K562 (cell line): ENCODE measurements around the gene ELMO1. TPM values are rescaled to one million over a fixed set of nuclear protein-coding genes. Genes with fewer than 3 reads are reported as not detected.

Experiments
- ATAC-seq: fragments of 200-7000 bp; cut with Tn5 transposase; 3 replicates; pipeline ENCODE4 v1.9.1; 2020; ENCODE audit warnings: moderate library complexity
- BruUV-seq: library from RNA; stranded (reverse); fragments of 400-500 nt; replicated peaks from 2 replicates; lab custom pipeline; 2021; lab: Mats Ljungman, UMichigan
- CTCF ChIA-PET: fragments of 300-600 bp; formaldehyde crosslinking; extraction: SDS; loops from one replicate; lab custom pipeline; 2021; ENCODE audit warnings: low intra/inter-chr PET ratio; lab: Yijun Ruan, JAX
- POLR2A ChIA-PET: fragments of 300-600, 350-650 bp; sonication (Branson Sonifier 250); formaldehyde crosslinking; extraction: SDS; loops from one replicate; lab custom pipeline; 2021; ENCODE audit warnings: antibody characterized with exemption, inconsistent platforms; lab: Yijun Ruan, JAX
- DNase-seq, 4 experiments: peaks; one replicate each; pipeline versions ENCODE4 v3.0.0 to v3.0.0-alpha.2; 2011 to 2018; ENCODE audit warnings: low spot score in 3 of 4, mixed read lengths in 3 of 4; ENCODE audit errors: extremely low read depth in 1 of 4
- FAIRE-seq: peaks from 2 replicates; lab custom pipeline; 2011; peaks lifted over from hg19 to GRCh38; lab: Jason Lieb, UNC
- H2AFZ ChIP-seq: 2 replicates; pipeline ENCODE4 v1.6.0; 2011; ENCODE audit warnings: low read depth, low read length, control low read depth, inconsistent platforms
- H3K27ac ChIP-seq: fragments of 200-600 bp; 3 replicates; pipeline ENCODE4 v1.8.0; 2011; ENCODE audit warnings: low read depth, mild to moderate bottlenecking, control low read depth, inconsistent platforms, low read length, moderate library complexity, mixed read lengths; ENCODE audit errors: extremely low read depth
- H3K27me3 ChIP-seq, 2 experiments: fragments of 300-600 bp in 1 of 2; 2 replicates in 1 of 2; 3 replicates in 1 of 2; pipeline versions ENCODE4 v1.6.0 to v1.8.0; 2011; ENCODE audit warnings: inconsistent platforms in 2 of 2, low read length in 2 of 2, mild to moderate bottlenecking in 1 of 2, mixed read lengths in 1 of 2, moderate library complexity in 1 of 2; ENCODE audit not compliant: control insufficient read depth in 2 of 2, insufficient read depth in 2 of 2
- H3K36me3 ChIP-seq: fragments of 300-600 bp; 3 replicates; pipeline ENCODE4 v1.8.0; 2011; ENCODE audit warnings: mild to moderate bottlenecking, low read length, inconsistent platforms; ENCODE audit not compliant: control insufficient read depth, insufficient read depth
- H3K4me1 ChIP-seq, 2 experiments: fragments of 200-600 bp in 1 of 2; replicated peaks in 1 of 2; 2 replicates in 1 of 2; 3 replicates in 1 of 2; pipeline versions ENCODE4 v1.5.1 to v1.8.0; 2011; ENCODE audit warnings: inconsistent platforms in 2 of 2, low read length in 2 of 2, mild to moderate bottlenecking in 1 of 2, mixed read lengths in 1 of 2, moderate library complexity in 1 of 2; ENCODE audit not compliant: control insufficient read depth in 2 of 2, insufficient read depth in 2 of 2
- H3K4me2 ChIP-seq: 2 replicates; pipeline ENCODE4 v1.6.1; 2011; ENCODE audit warnings: low read length, control low read depth, inconsistent platforms, mixed read lengths; ENCODE audit not compliant: insufficient read depth
- H3K4me3 ChIP-seq: fragments of 200-600 bp; sonication (generic), shearing (Covaris generic); 2 replicates; pipeline ENCODE4 v1.5.1; 2016; ENCODE audit warnings: control low read depth, inconsistent platforms
- H3K79me2 ChIP-seq: fragments of 200-600 bp; 3 replicates; pipeline ENCODE4 v1.8.0; 2011; ENCODE audit warnings: low read length, inconsistent platforms; ENCODE audit not compliant: control insufficient read depth, insufficient read depth
- H3K9ac ChIP-seq, 2 experiments: 2 replicates each; pipeline versions ENCODE4 v1.6.0 to v1.6.1; 2011; ENCODE audit warnings: low read depth in 2 of 2, low read length in 2 of 2, control low read depth in 1 of 2, inconsistent platforms in 1 of 2, mild to moderate bottlenecking in 1 of 2, mixed read lengths in 1 of 2; ENCODE audit not compliant: insufficient read depth in 1 of 2
- H3K9me1 ChIP-seq: one replicate; pipeline ENCODE4 v1.6.0; 2011; ENCODE audit warnings: inconsistent platforms, mild to moderate bottlenecking, low read length, moderate library complexity; ENCODE audit not compliant: control insufficient read depth, insufficient read depth
- H3K9me3 ChIP-seq: replicated peaks from 2 replicates; pipeline ENCODE4 v1.5.1; 2011; ENCODE audit warnings: low read depth, low read length, inconsistent platforms; ENCODE audit not compliant: control insufficient read depth, insufficient read depth
- H4K20me1 ChIP-seq: replicated peaks from 2 replicates; pipeline ENCODE4 v1.6.1; 2011; ENCODE audit warnings: low read length, inconsistent platforms, mixed read lengths; ENCODE audit not compliant: control insufficient read depth, insufficient read depth
- ARNT ChIP-seq, 2 experiments: fragments of 450-650 bp; IDR thresholded peaks; 2 replicates each; pipeline ENCODE4 v1.6.1; 2016; ENCODE audit warnings: mild to moderate bottlenecking in 1 of 2
- CEBPB ChIP-seq: fragments of 450-650 bp; IDR thresholded peaks from 2 replicates; pipeline ENCODE4 v1.6.1; 2016; ENCODE audit warnings: missing genetic modification characterization, missing compliant biosample characterization
- CXXC5 ChIP-seq: fragments of 250-450 bp; sonication (Bioruptor Pico); IDR thresholded peaks from 2 replicates; pipeline ENCODE4 v1.8.0; 2022; ENCODE audit warnings: inconsistent platforms, mild to moderate bottlenecking, moderate library complexity
- EP300 ChIP-seq: IDR thresholded peaks from 2 replicates; pipeline ENCODE4 v1.6.1; 2012; ENCODE audit warnings: low read length, improper control_type of control experiment
- FIP1L1 ChIP-seq: fragments of 200-400 bp; formaldehyde crosslinking; IDR thresholded peaks from 2 replicates; pipeline ENCODE4 v1.6.1; 2018; ENCODE audit warnings: mild to moderate bottlenecking, low read depth, low read length; ENCODE audit not compliant: poor library complexity, severe bottlenecking
- FOSL1 ChIP-seq: fragments of 200-800 bp; sonication (Bioruptor generic); conservative IDR thresholded peaks from 2 replicates; pipeline ENCODE4 v1.6.1; 2016; ENCODE audit warnings: missing genetic modification characterization, missing compliant biosample characterization
- ZNF253 ChIP-seq: fragments of 250-450 bp; sonication (Bioruptor Pico); conservative IDR thresholded peaks from 2 replicates; pipeline ENCODE4 v1.6.1; 2021; ENCODE audit warnings: mild to moderate bottlenecking
- ZNF3 ChIP-seq: fragments of 250-450 bp; sonication (Bioruptor Pico); IDR thresholded peaks from 2 replicates; pipeline ENCODE4 v1.5.0; 2021; ENCODE audit warnings: mild to moderate bottlenecking, moderate library complexity
- ZNF561 ChIP-seq: fragments of 450-650 bp; formaldehyde crosslinking; conservative IDR thresholded peaks from 2 replicates; pipeline ENCODE4 v1.4.0; 2020; ENCODE audit warnings: mild to moderate bottlenecking, moderate library complexity
- ZNF766 ChIP-seq: fragments of 200-800 bp; sonication (Bioruptor generic); conservative IDR thresholded peaks from 2 replicates; pipeline ENCODE4 v1.6.1; 2016; ENCODE audit warnings: missing genetic modification characterization, missing compliant biosample characterization
- WGBS: fragments of 100-300 bp; shearing (Covaris generic); methylation state at CpG from one replicate; pipeline ENCODE4 v1.1.6; 2016; ENCODE audit warnings: low coverage, mixed read lengths; ENCODE audit not compliant: insufficient coverage; ENCODE audit errors: missing lambda C conversion rate; 5-methylcytosine and 5-hydroxymethylcytosine counted together
- in situ Hi-C: fragments of 300-500 bp; cut with MboI; formaldehyde crosslinking; loops from 4 replicates; pipeline ENCODE4 v1.15.0; 2018; ENCODE audit warnings: inconsistent platforms, mixed read lengths
- intact Hi-C: fragments of 100-400 bp; cut with micrococcal nuclease; formaldehyde crosslinking; loops from 2 replicates; pipeline ENCODE4 v1.14.2; 2022
- polyA plus RNA-seq, 8 experiments: library from polyadenylated mRNA; depleted of rRNA in 4 of 8; stranded (reverse) in 5 of 8; unstranded in 3 of 8; fragments of >200 nt; fragmentation: Nextera tagmentation in 2 of 8; fragmentation: Illumina TruSeq in 1 of 8; extraction: Ambion mirVana in 2 of 8; extraction: Trizol in 1 of 8; gene quantifications; 2 replicates each; pipeline versions ENCODE4 v1.2.1 to v1.2.3, GENCODE V29; 2011 to 2014; ENCODE audit warnings: inconsistent platforms in 1 of 8, missing spikeins in 1 of 8
- total RNA-seq, 7 experiments: library from RNA; depleted of rRNA in 6 of 7; stranded (reverse); fragments of >200 nt in 6 of 7; fragmentation: Illumina TruSeq in 2 of 7; extraction: Trizol in 2 of 7; gene quantifications; 2 replicates each; pipeline versions ENCODE4 v1.2.1 to v1.2.3, GENCODE V29; 2011 to 2021; ENCODE audit warnings: low replicate concordance in 1 of 7
- TF ChIP-seq, protein P1 (sequence below): IDR thresholded peaks from 3 replicates; pipeline ENCODE4 v1.6.1; 2011; ENCODE audit warnings: borderline replicate concordance, mild to moderate bottlenecking; ENCODE audit not compliant: insufficient read length, insufficient read depth
- TF ChIP-seq, protein P2 (sequence below): fragments of 450-650 bp; IDR thresholded peaks from 2 replicates; pipeline ENCODE4 v1.6.1; 2018; ENCODE audit not compliant: partially characterized antibody

Gene ELMO1
- total and polyA plus RNA-seq, 9 of the 15 experiments (the other 6 are each of a cell fraction or from before 2014, with no cell fraction given): 0.36 to 7.2 (median 3.6) TPM

DNA sequence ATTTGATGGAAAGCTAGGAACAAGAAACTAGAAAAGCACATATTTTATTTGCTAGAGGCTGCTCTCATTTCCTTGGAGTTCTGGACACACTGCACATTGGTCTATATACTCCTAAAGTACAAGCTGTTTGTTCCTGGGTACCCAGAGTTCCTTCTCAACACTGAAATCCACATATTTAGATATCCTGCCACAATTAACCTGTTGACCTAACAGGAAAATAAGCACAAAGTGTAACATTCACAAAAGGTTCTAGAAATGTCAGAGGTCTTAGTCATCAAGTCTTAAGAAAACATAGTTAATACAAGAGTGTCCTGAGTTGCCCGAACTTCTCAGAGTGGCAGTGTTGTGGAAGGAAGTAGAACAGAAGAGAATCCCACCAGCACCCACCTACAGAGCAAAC is 115.6 kb downstream of the ELMO1 start:
- in situ Hi-C loops: no loop called here
- H3K27me3 ChIP-seq: peaks cover 0 to 3% of the 10 kb centered on the region in 2 experiments; a peak in 1 of 5 replicates
- POLR2A ChIA-PET: interaction anchor here (0.7 kb wide), 1 partner anchor 13 kb away, joined by 3 read pairs; no protein-coding TSS in a partner anchor

DNA sequence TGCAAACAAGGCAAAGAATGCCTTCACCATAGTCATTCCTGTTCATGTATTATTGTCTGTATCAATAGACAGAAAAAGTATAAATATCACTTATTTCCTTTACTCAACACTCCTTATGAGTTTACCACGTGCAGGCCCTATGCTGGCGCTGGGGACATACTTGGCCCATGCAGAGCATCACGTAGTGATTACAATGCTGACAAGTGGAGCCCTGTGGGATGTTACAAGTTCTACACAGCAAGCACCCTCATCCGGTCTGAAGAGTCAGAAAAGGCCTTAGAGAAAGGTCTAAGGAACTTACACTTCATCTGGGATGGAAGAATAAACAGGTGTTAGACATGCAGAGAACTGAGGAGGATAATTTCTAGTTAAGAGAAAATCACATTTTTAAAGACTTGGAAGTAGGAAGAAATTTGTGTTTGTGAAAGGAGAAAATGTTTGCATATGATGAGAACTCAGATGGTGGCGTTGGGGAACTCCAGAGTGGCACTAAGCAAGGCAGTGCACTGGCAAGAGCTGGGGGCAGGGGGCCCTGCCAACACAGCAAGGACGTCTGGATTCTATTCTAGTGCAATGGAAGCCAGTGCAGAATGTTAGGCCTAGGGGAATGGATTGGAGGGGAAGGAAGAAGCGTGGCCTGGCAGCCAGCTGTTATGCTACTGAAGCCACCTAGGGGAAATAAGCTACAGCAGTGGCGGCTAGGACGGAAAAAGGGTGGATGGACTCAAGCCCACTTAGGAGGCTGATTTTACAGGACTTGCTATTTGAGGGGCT is 116.2 kb downstream of the ELMO1 start:
- no peaks in the 10 kb centered on the region for H3K4me1 ChIP-seq
- no peak overlapping the region for H2AFZ ChIP-seq
- no peak for ATAC-seq
- H3K27ac ChIP-seq: no peak overlapping the region
- H3K4me2 ChIP-seq: no peak overlapping the region
- H3K36me3 ChIP-seq: no peaks in the 10 kb centered on the region
- H3K9ac ChIP-seq: no peak overlapping the region
- WGBS: 22% methylated on average over 9 of the region's 9 CpGs
- no peak overlapping the region for H3K4me3 ChIP-seq
- FAIRE-seq: no peak
- H3K9me3 ChIP-seq: no peaks in the 10 kb centered on the region
- H3K79me2 ChIP-seq: no peaks in the 10 kb centered on the region
- BruUV-seq: no TSS peak
- ChIA-PET CTCF (no interaction called here), POLR2A (no interaction called here)
- no peak for DNase-seq
- H4K20me1 ChIP-seq: no peaks in the 10 kb centered on the region
- in situ Hi-C loops (no loop called here), intact Hi-C loops (no loop called here)
- H3K27me3 ChIP-seq: peaks cover 0 to 3% of the 10 kb centered on the region in 2 experiments; a peak in 1 of 5 replicates
- no peaks in the 10 kb centered on the region for H3K9me1 ChIP-seq
- TF ChIP-seq ZNF766 (no peak), ZNF561 (CRISPR knock-in tag) (no peak), CXXC5 (CRISPR knock-in tag) (no peak), FOSL1 (no peak), ARNT (IDR thresholded peaks at IDR 0.05) (no peak), EP300 (no peak), ZNF253 (CRISPR knock-in tag) (no peak), CEBPB (tag) (no peak)
- TF ChIP-seq, protein P1, sequence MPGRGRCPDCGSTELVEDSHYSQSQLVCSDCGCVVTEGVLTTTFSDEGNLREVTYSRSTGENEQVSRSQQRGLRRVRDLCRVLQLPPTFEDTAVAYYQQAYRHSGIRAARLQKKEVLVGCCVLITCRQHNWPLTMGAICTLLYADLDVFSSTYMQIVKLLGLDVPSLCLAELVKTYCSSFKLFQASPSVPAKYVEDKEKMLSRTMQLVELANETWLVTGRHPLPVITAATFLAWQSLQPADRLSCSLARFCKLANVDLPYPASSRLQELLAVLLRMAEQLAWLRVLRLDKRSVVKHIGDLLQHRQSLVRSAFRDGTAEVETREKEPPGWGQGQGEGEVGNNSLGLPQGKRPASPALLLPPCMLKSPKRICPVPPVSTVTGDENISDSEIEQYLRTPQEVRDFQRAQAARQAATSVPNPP: no peak
- TF ChIP-seq, protein P2, sequence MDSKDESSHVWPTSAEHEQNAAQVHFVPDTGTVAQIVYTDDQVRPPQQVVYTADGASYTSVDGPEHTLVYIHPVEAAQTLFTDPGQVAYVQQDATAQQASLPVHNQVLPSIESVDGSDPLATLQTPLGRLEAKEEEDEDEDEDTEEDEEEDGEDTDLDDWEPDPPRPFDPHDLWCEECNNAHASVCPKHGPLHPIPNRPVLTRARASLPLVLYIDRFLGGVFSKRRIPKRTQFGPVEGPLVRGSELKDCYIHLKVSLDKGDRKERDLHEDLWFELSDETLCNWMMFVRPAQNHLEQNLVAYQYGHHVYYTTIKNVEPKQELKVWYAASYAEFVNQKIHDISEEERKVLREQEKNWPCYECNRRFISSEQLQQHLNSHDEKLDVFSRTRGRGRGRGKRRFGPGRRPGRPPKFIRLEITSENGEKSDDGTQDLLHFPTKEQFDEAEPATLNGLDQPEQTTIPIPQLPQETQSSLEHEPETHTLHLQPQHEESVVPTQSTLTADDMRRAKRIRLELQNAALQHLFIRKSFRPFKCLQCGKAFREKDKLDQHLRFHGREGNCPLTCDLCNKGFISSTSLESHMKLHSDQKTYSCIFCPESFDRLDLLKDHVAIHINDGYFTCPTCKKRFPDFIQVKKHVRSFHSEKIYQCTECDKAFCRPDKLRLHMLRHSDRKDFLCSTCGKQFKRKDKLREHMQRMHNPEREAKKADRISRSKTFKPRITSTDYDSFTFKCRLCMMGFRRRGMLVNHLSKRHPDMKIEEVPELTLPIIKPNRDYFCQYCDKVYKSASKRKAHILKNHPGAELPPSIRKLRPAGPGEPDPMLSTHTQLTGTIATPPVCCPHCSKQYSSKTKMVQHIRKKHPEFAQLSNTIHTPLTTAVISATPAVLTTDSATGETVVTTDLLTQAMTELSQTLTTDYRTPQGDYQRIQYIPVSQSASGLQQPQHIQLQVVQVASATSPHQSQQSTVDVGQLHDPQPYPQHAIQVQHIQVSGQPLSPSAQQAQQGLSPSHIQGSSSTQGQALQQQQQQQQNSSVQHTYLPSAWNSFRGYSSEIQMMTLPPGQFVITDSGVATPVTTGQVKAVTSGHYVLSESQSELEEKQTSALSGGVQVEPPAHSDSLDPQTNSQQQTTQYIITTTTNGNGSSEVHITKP: no peak

More for the DNA sequence above, 115.6 kb downstream of the ELMO1 start:
- no peaks in the 10 kb centered on the region for H4K20me1 ChIP-seq
- no peak overlapping the region for H3K27ac ChIP-seq
- no peak overlapping the region for H2AFZ ChIP-seq
- no peaks in the 10 kb centered on the region for H3K4me1 ChIP-seq
- CTCF ChIA-PET: no interaction called here
- H3K4me3 ChIP-seq: no peak overlapping the region
- H3K4me2 ChIP-seq: no peak overlapping the region
- H3K9ac ChIP-seq: no peak overlapping the region
- FAIRE-seq: no peak
- H3K9me1 ChIP-seq: no peaks in the 10 kb centered on the region
- no peaks in the 10 kb centered on the region for H3K79me2 ChIP-seq
- no peak for DNase-seq
- no peaks in the 10 kb centered on the region for H3K9me3 ChIP-seq
- no TSS peak for BruUV-seq
- no peaks in the 10 kb centered on the region for H3K36me3 ChIP-seq
- intact Hi-C loops: no loop called here
- no peak for TF ChIP-seq FIP1L1
- TF ChIP-seq ZNF3 (CRISPR knock-in tag): no peak
- no peak for ATAC-seq
- WGBS: 0% methylated on average over 1 of the region's 1 CpG
